Midbrain (tissue), 1 donor: ENCODE data around the gene APOB.

Experiments
- DNase-seq: peaks from one replicate; lab custom pipeline; 2025; lab: John Stamatoyannopoulos, UW

Gene APOB

GRCh38 chr2:21019000-21019677, 24.7 kb downstream of the APOB start:
- no peak for DNase-seq

GRCh38 chr2:21018290-21018689, 25.6 kb downstream of the APOB start:
- no peak for DNase-seq

GRCh38 chr2:21017748-21018276, 26.1 kb downstream of the APOB start:
- DNase-seq = no peak

GRCh38 chr2:21015281-21015645, 28.6 kb downstream of the APOB start:
- no peak for DNase-seq

GRCh38 chr2:21014364-21015280, 29.3 kb downstream of the APOB start:
- DNase-seq = no peak

- DNase-seq = no peak
Observed at GRCh38 chr2:21013043-21013816, 30.6 kb downstream of the APOB start.

- DNase-seq = no peak
Observed at GRCh38 chr2:21012557-21012937, 31.3 kb downstream of the APOB start.

- no peak for DNase-seq
Observed at GRCh38 chr2:21011876-21012556, 31.9 kb downstream of the APOB start.

- no peak for DNase-seq
Observed at GRCh38 chr2:21011453-21011852, 32.4 kb downstream of the APOB start.

GRCh38 chr2:21010813-21011439, 32.9 kb downstream of the APOB start:
- no peak for DNase-seq

- DNase-seq = no peak
Observed at GRCh38 chr2:21009662-21010225, 34.1 kb downstream of the APOB start.

- DNase-seq = no peak
Observed at GRCh38 chr2:21008790-21009661, 34.8 kb downstream of the APOB start.

GRCh38 chr2:21008014-21008789, 35.7 kb downstream of the APOB start:
- DNase-seq = no peak

GRCh38 chr2:21007129-21008013, 36.5 kb downstream of the APOB start:
- no peak for DNase-seq

GRCh38 chr2:21006423-21007128, 37.3 kb downstream of the APOB start:
- no peak for DNase-seq

- DNase-seq = no peak
Observed at GRCh38 chr2:21005700-21006422, 38.0 kb downstream of the APOB start.
